Measurements from ENCODE around the gene CDH23.

DNA sequence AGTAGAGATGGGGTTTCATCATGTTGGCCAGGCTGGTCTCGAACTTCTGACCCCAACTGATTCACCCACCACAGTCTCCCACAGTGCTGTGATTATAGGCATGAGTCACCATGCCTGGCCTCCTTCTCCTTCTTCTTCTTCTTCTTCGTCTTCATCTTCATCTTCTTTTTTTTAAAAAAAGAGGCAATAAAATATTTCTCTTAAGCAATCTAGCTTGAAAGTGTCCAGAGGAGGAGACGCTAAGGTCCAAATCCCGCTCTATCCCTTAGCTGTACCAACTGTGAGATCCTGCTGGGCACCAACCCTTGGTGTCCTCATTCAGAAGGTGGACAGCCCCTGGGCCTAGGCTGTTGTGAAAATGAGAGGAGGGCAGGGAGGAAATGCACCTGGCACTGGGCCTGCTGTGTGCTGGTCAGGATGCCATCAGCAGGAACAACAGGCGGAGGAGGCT, 468.2 kb downstream of the CDH23 start:
- TF ChIP-seq POLR2A (IDR thresholded peaks at IDR 0.05): no peak
- TF ChIP-seq, protein P1, sequence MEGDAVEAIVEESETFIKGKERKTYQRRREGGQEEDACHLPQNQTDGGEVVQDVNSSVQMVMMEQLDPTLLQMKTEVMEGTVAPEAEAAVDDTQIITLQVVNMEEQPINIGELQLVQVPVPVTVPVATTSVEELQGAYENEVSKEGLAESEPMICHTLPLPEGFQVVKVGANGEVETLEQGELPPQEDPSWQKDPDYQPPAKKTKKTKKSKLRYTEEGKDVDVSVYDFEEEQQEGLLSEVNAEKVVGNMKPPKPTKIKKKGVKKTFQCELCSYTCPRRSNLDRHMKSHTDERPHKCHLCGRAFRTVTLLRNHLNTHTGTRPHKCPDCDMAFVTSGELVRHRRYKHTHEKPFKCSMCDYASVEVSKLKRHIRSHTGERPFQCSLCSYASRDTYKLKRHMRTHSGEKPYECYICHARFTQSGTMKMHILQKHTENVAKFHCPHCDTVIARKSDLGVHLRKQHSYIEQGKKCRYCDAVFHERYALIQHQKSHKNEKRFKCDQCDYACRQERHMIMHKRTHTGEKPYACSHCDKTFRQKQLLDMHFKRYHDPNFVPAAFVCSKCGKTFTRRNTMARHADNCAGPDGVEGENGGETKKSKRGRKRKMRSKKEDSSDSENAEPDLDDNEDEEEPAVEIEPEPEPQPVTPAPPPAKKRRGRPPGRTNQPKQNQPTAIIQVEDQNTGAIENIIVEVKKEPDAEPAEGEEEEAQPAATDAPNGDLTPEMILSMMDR (IDR thresholded peaks at IDR 0.05): no peak
- TF ChIP-seq POLR2AphosphoS5 (IDR thresholded peaks at IDR 0.05): no peak
